Vagina (tissue), 2 donors: ENCODE data around the gene ADORA1.

ENCODE experiments used
- POLR2A ChIP-seq, 2 donors: fragments of 450-650 bp; IDR thresholded peaks; one replicate each; pipeline ENCODE4 v1.6.1; 2017; ENCODE audit warnings: antibody characterized with exemption in 2 of 2, mild to moderate bottlenecking in 2 of 2, moderate library complexity in 2 of 2
- TF ChIP-seq, protein P1 (sequence below), 3 experiments: fragments of 450-650 bp in 2 of 3; fragments of 200-600 bp in 1 of 3; sonication (generic) in 1 of 3; IDR thresholded peaks; one replicate each; pipeline ENCODE4 v1.5.1; 2017 to 2019; ENCODE audit warnings: antibody characterized with exemption in 3 of 3, mild to moderate bottlenecking in 2 of 3, moderate library complexity in 2 of 3

DNA sequence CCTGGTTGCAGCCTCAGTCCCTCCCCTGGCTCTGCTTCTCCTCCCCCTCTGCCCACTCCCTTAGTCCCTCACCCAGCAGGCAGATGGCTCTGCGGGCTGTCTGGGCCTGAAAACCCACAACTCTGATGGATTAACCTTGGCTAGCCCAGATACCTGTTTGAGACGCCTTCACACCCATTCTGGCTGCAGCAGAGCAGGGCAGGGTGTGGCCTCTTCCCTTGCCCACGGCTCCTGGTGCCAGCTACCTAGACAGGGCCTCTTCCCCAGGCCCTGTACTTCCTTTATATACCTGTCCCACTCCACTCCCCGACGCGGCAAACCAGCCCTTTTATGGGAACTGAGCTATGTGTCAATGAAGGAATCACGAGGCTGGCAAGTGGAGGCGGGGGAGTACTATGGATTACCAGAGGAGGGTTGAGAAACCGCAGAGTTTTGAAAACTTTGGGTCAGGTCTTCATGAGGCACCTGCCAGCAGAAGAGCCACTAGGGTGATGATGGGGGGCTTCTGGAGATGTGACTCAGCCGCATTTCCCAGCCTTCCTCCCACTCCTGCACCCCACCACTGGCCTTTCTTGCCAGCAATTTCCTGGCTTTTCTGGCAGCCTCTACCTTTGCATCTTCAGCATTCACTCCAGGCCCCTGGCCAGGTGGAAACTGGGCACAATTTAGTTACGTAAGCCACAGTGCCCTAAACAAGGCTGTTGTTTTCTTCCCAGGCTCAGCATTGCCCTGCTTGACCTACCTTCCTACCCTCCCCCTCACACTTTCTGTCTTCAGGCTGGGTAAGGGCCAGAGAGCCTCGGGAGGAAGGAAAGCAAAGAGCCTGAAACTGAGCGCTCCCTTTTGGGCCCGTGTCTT is 59.1 kb downstream of the ADORA1 start, which contains the start of gene CHI3L1:
- TF ChIP-seq, protein P1, sequence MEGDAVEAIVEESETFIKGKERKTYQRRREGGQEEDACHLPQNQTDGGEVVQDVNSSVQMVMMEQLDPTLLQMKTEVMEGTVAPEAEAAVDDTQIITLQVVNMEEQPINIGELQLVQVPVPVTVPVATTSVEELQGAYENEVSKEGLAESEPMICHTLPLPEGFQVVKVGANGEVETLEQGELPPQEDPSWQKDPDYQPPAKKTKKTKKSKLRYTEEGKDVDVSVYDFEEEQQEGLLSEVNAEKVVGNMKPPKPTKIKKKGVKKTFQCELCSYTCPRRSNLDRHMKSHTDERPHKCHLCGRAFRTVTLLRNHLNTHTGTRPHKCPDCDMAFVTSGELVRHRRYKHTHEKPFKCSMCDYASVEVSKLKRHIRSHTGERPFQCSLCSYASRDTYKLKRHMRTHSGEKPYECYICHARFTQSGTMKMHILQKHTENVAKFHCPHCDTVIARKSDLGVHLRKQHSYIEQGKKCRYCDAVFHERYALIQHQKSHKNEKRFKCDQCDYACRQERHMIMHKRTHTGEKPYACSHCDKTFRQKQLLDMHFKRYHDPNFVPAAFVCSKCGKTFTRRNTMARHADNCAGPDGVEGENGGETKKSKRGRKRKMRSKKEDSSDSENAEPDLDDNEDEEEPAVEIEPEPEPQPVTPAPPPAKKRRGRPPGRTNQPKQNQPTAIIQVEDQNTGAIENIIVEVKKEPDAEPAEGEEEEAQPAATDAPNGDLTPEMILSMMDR (IDR thresholded peaks at IDR 0.05) = no peak
- no peak for TF ChIP-seq POLR2A (IDR thresholded peaks at IDR 0.05)
